HepG2 (cell line): ENCODE measurements around the gene NDOR1. TPM values are rescaled to one million over a fixed set of nuclear protein-coding genes. Genes with fewer than 3 reads are reported as not detected.

ENCODE experiments used
- ATAC-seq: fragments of 200-7000 bp; cut with Tn5 transposase; 3 replicates; pipeline ENCODE4 v1.9.1; 2020; ENCODE audit warnings: mild to moderate bottlenecking, moderate library complexity
- BruUV-seq: library from RNA; stranded (reverse); fragments of 400-500 nt; replicated peaks from 2 replicates; lab custom pipeline; 2021; lab: Mats Ljungman, UMichigan
- CTCF ChIA-PET: fragments of 300-600 bp; formaldehyde crosslinking; extraction: SDS; loops from one replicate; lab custom pipeline; 2021; ENCODE audit warnings: low total read pairs, inconsistent platforms, low intra/inter-chr PET ratio; lab: Yijun Ruan, JAX
- POLR2A ChIA-PET: fragments of 350-600 bp; sonication (Branson Sonifier 250); formaldehyde crosslinking; loops from one replicate; lab custom pipeline; 2020; ENCODE audit warnings: antibody characterized with exemption, inconsistent platforms; lab: Yijun Ruan, JAX
- DNase-seq: peaks from one replicate; pipeline ENCODE4 v3.0.0-alpha.2; 2015; ENCODE audit warnings: low spot score
- FAIRE-seq: peaks from 3 replicates; lab custom pipeline; 2011; peaks lifted over from hg19 to GRCh38; lab: Jason Lieb, UNC
- H2AFZ ChIP-seq: one replicate; pipeline ENCODE4 v1.6.1; 2011; ENCODE audit warnings: low read length, inconsistent platforms
- H3K27ac ChIP-seq: fragments of 300-600 bp; 3 replicates; pipeline ENCODE4 v1.8.0; 2011; ENCODE audit warnings: mixed run types, mild to moderate bottlenecking, mixed read lengths, low read length, inconsistent platforms; ENCODE audit not compliant: insufficient read depth; ENCODE audit errors: extremely low read length
- H3K27me3 ChIP-seq, 2 experiments: fragments of 200-600 bp in 1 of 2; 2 replicates in 1 of 2; 3 replicates in 1 of 2; pipeline versions ENCODE4 v1.6.0 to v1.8.0; 2011; ENCODE audit warnings: low read length in 2 of 2, mild to moderate bottlenecking in 2 of 2, moderate library complexity in 2 of 2, inconsistent platforms in 1 of 2; ENCODE audit not compliant: insufficient read depth in 2 of 2, control insufficient read depth in 1 of 2
- H3K36me3 ChIP-seq, 2 experiments: fragments of 200-600 bp in 1 of 2; replicated peaks in 1 of 2; 2 replicates in 1 of 2; 3 replicates in 1 of 2; pipeline versions ENCODE4 v1.5.1 to v1.8.0; 2011; ENCODE audit warnings: low read length in 2 of 2, inconsistent platforms in 1 of 2; ENCODE audit not compliant: insufficient read depth in 2 of 2, control insufficient read depth in 1 of 2
- H3K4me1 ChIP-seq: 2 replicates; pipeline ENCODE4 v1.5.1; 2012; ENCODE audit warnings: low read length, inconsistent platforms; ENCODE audit not compliant: insufficient read depth
- H3K4me2 ChIP-seq: 2 replicates; pipeline ENCODE4 v1.6.0; 2011; ENCODE audit warnings: low read depth, low read length, inconsistent platforms
- H3K4me3 ChIP-seq, 3 experiments: fragments of 200-600 bp in 1 of 3; sonication (generic), shearing (Covaris generic) in 1 of 3; replicated peaks in 1 of 3; 2 replicates each; pipeline ENCODE4 v1.5.1; 2011 to 2016; ENCODE audit warnings: low read length in 3 of 3, inconsistent platforms in 2 of 3, low read depth in 2 of 3, mild to moderate bottlenecking in 2 of 3, control low read depth in 1 of 3, mixed read lengths in 1 of 3; ENCODE audit not compliant: insufficient read depth in 1 of 3
- H3K79me2 ChIP-seq: one replicate; pipeline ENCODE4 v1.6.1; 2011; ENCODE audit warnings: low read length, inconsistent platforms; ENCODE audit not compliant: insufficient read depth
- H3K9ac ChIP-seq: 2 replicates; pipeline ENCODE4 v1.6.0; 2011; ENCODE audit warnings: mild to moderate bottlenecking, low read depth, low read length, inconsistent platforms; ENCODE audit not compliant: insufficient read depth
- H3K9me3 ChIP-seq: 2 replicates; pipeline ENCODE4 v1.5.1; 2012; ENCODE audit warnings: mild to moderate bottlenecking, low read length
- H4K20me1 ChIP-seq: 2 replicates; pipeline ENCODE4 v1.6.0; 2011; ENCODE audit warnings: inconsistent platforms, mild to moderate bottlenecking, low read length, moderate library complexity; ENCODE audit not compliant: insufficient read depth
- AGO2 ChIP-seq: fragments of 200-400 bp; formaldehyde crosslinking; optimal IDR thresholded peaks from 2 replicates; pipeline ENCODE3; 2017; ENCODE audit warnings: mild to moderate bottlenecking, low read depth, low read length, moderate library complexity
- ARNTL ChIP-seq: sonication (generic); formaldehyde crosslinking; IDR thresholded peaks from 2 replicates; pipeline ENCODE4 v1.4.0; 2020; ENCODE audit warnings: mild to moderate bottlenecking, missing genetic modification reagents
- FOXC1 ChIP-seq: sonication (generic); formaldehyde crosslinking; IDR thresholded peaks from 2 replicates; pipeline ENCODE4 v1.8.0; 2022; ENCODE audit warnings: mild to moderate bottlenecking, missing genetic modification reagents, borderline replicate concordance
- KLF13 ChIP-seq: sonication (generic); formaldehyde crosslinking; IDR thresholded peaks from 2 replicates; pipeline ENCODE4 v1.4.0; 2020; ENCODE audit warnings: mild to moderate bottlenecking, missing genetic modification reagents
- MAZ ChIP-seq, 2 experiments: sonication (generic) in 1 of 2; formaldehyde crosslinking in 1 of 2; IDR thresholded peaks; 2 replicates each; pipeline versions ENCODE4 v1.5.0 to v1.6.1; 2012 to 2020; ENCODE audit warnings: low read depth in 2 of 2, mild to moderate bottlenecking in 2 of 2, borderline replicate concordance in 1 of 2, improper control_type of control experiment in 1 of 2, low read length in 1 of 2, missing genetic modification reagents in 1 of 2, moderate library complexity in 1 of 2
- MTF1 ChIP-seq: sonication (generic); formaldehyde crosslinking; IDR thresholded peaks from 2 replicates; pipeline ENCODE4 v1.5.0; 2020; ENCODE audit warnings: missing genetic modification reagents
- SIX1 ChIP-seq: sonication (generic); formaldehyde crosslinking; IDR thresholded peaks from 2 replicates; pipeline ENCODE4 v1.4.0; 2020; ENCODE audit warnings: missing genetic modification reagents, borderline replicate concordance
- SIX4 ChIP-seq: sonication (generic); formaldehyde crosslinking; IDR thresholded peaks from 2 replicates; pipeline ENCODE4 v1.4.0; 2020; ENCODE audit warnings: missing genetic modification reagents
- SMYD3 ChIP-seq: sonication (generic); formaldehyde crosslinking; IDR thresholded peaks from 2 replicates; pipeline ENCODE4 v1.8.1; 2023; ENCODE audit warnings: mild to moderate bottlenecking, missing genetic modification reagents
- XBP1 ChIP-seq: sonication (generic); formaldehyde crosslinking; IDR thresholded peaks from 2 replicates; pipeline ENCODE4 v1.5.0; 2020; ENCODE audit warnings: missing genetic modification reagents
- ZSCAN12 ChIP-seq: sonication (generic); formaldehyde crosslinking; IDR thresholded peaks from 2 replicates; pipeline ENCODE4 v1.9.0; 2021; ENCODE audit warnings: mild to moderate bottlenecking, missing genetic modification reagents
- WGBS: methylation state at CpG from one replicate; pipeline ENCODE4 v1.1.6; 2017; ENCODE audit warnings: low lambda C conversion rate; 5-methylcytosine and 5-hydroxymethylcytosine counted together
- in situ Hi-C: cut with HindIII; loops from 2 replicates; pipeline ENCODE4 v1.10.0; 2017; ENCODE audit warnings: low pct_unique_long_range_greater_than_20kb; ENCODE audit not compliant: extremely low pct_ligation_motif_present
- intact Hi-C: fragments of 100-400 bp; cut with micrococcal nuclease; formaldehyde crosslinking; loops from one replicate; pipeline ENCODE4 v1.10.0; 2022; ENCODE audit not compliant: unreplicated experiment
- polyA plus RNA-seq, 8 experiments: library from polyadenylated mRNA; depleted of rRNA in 3 of 8; stranded (reverse) in 7 of 8; unstranded in 1 of 8; fragments of >200 nt; fragmentation: Illumina TruSeq in 4 of 8; extraction: Trizol in 4 of 8; gene quantifications; 2 replicates each; pipeline versions ENCODE4 v1.2.1 to v1.2.3, GENCODE V29; 2011 to 2016; ENCODE audit warnings: low read depth in 4 of 8, missing spikeins in 1 of 8, mixed read lengths in 1 of 8; ENCODE audit not compliant: insufficient read depth in 1 of 8
- total RNA-seq, 5 experiments: library from RNA; depleted of rRNA; stranded (reverse); fragments of >200 nt; fragmentation: Illumina TruSeq; extraction: Trizol; gene quantifications; 2 replicates each; pipeline ENCODE4 v1.2.3, GENCODE V29; 2016; ENCODE audit warnings: low read depth in 1 of 5
- TF ChIP-seq, protein P1 (sequence below): sonication (generic); formaldehyde crosslinking; IDR thresholded peaks from 2 replicates; pipeline ENCODE4 v1.8.0; 2022; ENCODE audit warnings: low read depth, missing genetic modification reagents
- TF ChIP-seq, protein P2 (sequence below): sonication (generic); formaldehyde crosslinking; IDR thresholded peaks from 2 replicates; pipeline ENCODE4 v1.4.0; 2020; ENCODE audit warnings: missing genetic modification reagents
- TF ChIP-seq, protein P3 (sequence below): sonication (generic); formaldehyde crosslinking; IDR thresholded peaks from 2 replicates; pipeline ENCODE4 v1.5.0; 2020; ENCODE audit warnings: missing genetic modification reagents
- TF ChIP-seq, protein P4 (sequence below): sonication (generic); formaldehyde crosslinking; conservative IDR thresholded peaks from 2 replicates; pipeline ENCODE4 v1.8.1; 2023; ENCODE audit warnings: missing genetic modification reagents
- TF ChIP-seq, protein P5 (sequence below): sonication (generic); formaldehyde crosslinking; IDR thresholded peaks from 2 replicates; pipeline ENCODE4 v1.8.1; 2023; ENCODE audit warnings: missing genetic modification reagents, inconsistent platforms, borderline replicate concordance

NDOR1 gene
- total and polyA plus RNA-seq, 2 of the 13 experiments (the other 11 are each of a cell fraction or from before 2014, with no cell fraction given) = 3.6 to 8.7 TPM

DNA sequence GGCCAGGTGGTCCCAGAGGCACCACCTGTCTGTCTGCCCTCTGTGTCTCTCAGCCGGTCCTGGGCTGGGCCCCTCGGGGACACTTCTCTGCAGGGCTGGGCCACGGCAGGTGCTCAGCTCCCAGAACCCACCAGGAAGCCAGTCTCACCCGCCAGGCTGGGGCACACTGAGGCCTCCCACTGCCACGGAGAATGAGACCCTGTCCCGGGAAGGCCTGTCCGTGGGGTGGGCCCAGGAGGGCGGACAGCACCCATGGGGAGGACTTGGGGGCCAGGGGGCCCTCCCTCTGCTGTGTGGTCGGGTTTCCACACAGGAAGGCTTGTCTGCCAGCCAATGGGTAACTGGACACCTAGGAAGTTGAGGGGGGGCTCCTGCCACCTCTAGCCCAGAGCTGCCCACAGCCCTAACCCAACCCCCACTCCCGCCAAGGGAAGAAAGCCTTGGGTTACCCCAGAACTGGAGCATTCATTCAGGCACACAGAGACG, 31.5 kb downstream of the NDOR1 start:
- Histone ChIP-seq H3K9me3 (no peaks in the 10 kb centered on the region), H3K36me3 (peaks cover 0 to 2% of the 10 kb centered on the region in 2 experiments; a peak in 1 of 5 replicates), H2AFZ (no peak overlapping the region), H3K27ac (peak overlapping the region; percentile 30), H3K4me2 (peak overlapping the region; percentile 85), H3K9ac (peak overlapping the region; percentile 66), H3K4me3 (peak overlapping the region; percentile 47 to 81 (median 72); a peak in 5 of 6 replicates), H3K79me2 (peaks cover 20% of the 10 kb centered on the region), H3K4me1 (peaks cover 49% of the 10 kb centered on the region), H3K27me3 (no peaks in the 10 kb centered on the region), H4K20me1 (peaks cover 4% of the 10 kb centered on the region)
- ATAC-seq = no peak
- no peak for FAIRE-seq
- WGBS = 20% methylated on average over 1 of the region's 11 CpGs
- no peak for DNase-seq
- ChIA-PET POLR2A (interaction anchor here (0.6 to 7.4 kb wide), 20 partner anchors 10 to 181 kb away, joined by 3 to 78 read pairs (median 4); partner anchors contain the start of genes ANAPC2, CYSRT1, LRRC26 and MAN1B1), CTCF (interaction anchor here (1.0 to 2.6 kb wide), 6 partner anchors 9 to 118 kb away, joined by 3 to 19 read pairs (median 3); partner anchors contain the start of genes ANAPC2 and SSNA1)
- in situ Hi-C loops (no loop called here), intact Hi-C loops (loop anchor here (2.0 kb wide), 1 partner anchor 14 kb away; the partner anchor contains the start of gene RNF208)
- BruUV-seq = no TSS peak
- no peak for TF ChIP-seq XBP1
- no peak for TF ChIP-seq MTF1 (CRISPR knock-in tag)
- TF ChIP-seq, protein P1, sequence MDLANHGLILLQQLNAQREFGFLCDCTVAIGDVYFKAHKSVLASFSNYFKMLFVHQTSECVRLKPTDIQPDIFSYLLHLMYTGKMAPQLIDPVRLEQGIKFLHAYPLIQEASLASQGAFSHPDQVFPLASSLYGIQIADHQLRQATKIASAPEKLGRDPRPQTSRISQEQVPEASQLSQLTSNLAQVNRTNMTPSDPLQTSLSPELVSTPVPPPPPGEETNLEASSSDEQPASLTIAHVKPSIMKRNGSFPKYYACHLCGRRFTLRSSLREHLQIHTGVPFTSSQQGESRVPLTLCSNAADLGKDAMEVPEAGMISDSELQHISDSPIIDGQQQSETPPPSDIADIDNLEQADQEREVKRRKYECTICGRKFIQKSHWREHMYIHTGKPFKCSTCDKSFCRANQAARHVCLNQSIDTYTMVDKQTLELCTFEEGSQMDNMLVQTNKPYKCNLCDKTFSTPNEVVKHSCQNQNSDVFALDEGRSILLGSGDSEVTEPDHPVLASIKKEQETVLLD = no peak
- 0 out of 2 replicates have a peak, but pooled peaks have one; percentile 33 for TF ChIP-seq SIX1
- no peak for TF ChIP-seq ARNTL (CRISPR knock-in tag)
- TF ChIP-seq SMYD3 (CRISPR knock-in tag) = no peak
- TF ChIP-seq, protein P2, sequence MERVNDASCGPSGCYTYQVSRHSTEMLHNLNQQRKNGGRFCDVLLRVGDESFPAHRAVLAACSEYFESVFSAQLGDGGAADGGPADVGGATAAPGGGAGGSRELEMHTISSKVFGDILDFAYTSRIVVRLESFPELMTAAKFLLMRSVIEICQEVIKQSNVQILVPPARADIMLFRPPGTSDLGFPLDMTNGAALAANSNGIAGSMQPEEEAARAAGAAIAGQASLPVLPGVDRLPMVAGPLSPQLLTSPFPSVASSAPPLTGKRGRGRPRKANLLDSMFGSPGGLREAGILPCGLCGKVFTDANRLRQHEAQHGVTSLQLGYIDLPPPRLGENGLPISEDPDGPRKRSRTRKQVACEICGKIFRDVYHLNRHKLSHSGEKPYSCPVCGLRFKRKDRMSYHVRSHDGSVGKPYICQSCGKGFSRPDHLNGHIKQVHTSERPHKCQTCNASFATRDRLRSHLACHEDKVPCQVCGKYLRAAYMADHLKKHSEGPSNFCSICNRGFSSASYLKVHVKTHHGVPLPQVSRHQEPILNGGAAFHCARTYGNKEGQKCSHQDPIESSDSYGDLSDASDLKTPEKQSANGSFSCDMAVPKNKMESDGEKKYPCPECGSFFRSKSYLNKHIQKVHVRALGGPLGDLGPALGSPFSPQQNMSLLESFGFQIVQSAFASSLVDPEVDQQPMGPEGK (CRISPR knock-in tag) = peak; percentile 29; the same call in 1 of the 2 replicates
- TF ChIP-seq KLF13 (CRISPR knock-in tag) = no peak
- TF ChIP-seq, protein P3, sequence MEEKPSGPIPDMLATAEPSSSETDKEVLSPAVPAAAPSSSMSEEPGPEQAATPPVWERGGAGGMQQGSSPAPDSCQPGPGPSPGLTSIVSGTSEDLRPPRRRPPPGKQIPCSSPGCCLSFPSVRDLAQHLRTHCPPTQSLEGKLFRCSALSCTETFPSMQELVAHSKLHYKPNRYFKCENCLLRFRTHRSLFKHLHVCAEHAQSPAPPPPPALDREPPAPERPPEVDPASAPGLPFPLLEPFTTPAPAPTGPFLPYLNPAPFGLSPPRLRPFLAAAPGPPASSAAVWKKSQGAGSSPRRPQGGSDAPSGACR = peak; percentile 41; the same call in 1 of the 2 replicates
- TF ChIP-seq, protein P4, sequence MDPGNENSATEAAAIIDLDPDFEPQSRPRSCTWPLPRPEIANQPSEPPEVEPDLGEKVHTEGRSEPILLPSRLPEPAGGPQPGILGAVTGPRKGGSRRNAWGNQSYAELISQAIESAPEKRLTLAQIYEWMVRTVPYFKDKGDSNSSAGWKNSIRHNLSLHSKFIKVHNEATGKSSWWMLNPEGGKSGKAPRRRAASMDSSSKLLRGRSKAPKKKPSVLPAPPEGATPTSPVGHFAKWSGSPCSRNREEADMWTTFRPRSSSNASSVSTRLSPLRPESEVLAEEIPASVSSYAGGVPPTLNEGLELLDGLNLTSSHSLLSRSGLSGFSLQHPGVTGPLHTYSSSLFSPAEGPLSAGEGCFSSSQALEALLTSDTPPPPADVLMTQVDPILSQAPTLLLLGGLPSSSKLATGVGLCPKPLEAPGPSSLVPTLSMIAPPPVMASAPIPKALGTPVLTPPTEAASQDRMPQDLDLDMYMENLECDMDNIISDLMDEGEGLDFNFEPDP = 0 out of 2 replicates have a peak, but pooled peaks have one; percentile 27
- TF ChIP-seq, protein P5, sequence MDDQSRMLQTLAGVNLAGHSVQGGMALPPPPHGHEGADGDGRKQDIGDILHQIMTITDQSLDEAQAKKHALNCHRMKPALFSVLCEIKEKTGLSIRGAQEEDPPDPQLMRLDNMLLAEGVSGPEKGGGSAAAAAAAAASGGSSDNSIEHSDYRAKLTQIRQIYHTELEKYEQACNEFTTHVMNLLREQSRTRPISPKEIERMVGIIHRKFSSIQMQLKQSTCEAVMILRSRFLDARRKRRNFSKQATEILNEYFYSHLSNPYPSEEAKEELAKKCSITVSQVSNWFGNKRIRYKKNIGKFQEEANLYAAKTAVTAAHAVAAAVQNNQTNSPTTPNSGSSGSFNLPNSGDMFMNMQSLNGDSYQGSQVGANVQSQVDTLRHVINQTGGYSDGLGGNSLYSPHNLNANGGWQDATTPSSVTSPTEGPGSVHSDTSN (CRISPR knock-in tag) = no peak
- 0 out of 2 replicates have a peak, but pooled peaks have one; percentile 4 for TF ChIP-seq FOXC1
- no peak for TF ChIP-seq MAZ (IDR thresholded peaks at IDR 0.05; ENCODE audit: borderline replicate concordance, low read depth, low read length)
- TF ChIP-seq MAZ (CRISPR knock-in tag; IDR thresholded peaks at IDR 0.05; ENCODE audit: low read depth) = no peak
- TF ChIP-seq SIX4 = peak; percentile 53; the same call in 1 of the 2 replicates
- TF ChIP-seq AGO2 = peak; percentile 13
- TF ChIP-seq ZSCAN12 (CRISPR knock-in tag) = 0 out of 2 replicates have a peak, but pooled peaks have one; percentile 48
